IPS-18c (cell line): ENCODE measurements around the gene RCOR2.
A peak's percentile ranks its signal among the peaks of the same experiment; 100 is the strongest.

Experiments
- H3K4me3 ChIP-seq: 2 replicates; pipeline ENCODE4 v1.7.0; 2013; ENCODE audit warnings: low read depth, mild to moderate bottlenecking, low read length, moderate library complexity; ENCODE audit not compliant: insufficient read depth
- H3K9me3 ChIP-seq: one replicate; pipeline ENCODE4 v1.6.1; 2013; ENCODE audit warnings: mild to moderate bottlenecking, low read length, moderate library complexity; ENCODE audit not compliant: control insufficient read depth, insufficient read depth

The RCOR2 gene

GRCh38 chr11:63892228-63892627 is 24.7 kb downstream of the RCOR2 start:
- Histone ChIP-seq H3K9me3 (no peaks in the 10 kb centered on the region), H3K4me3 (no peak overlapping the region)

GRCh38 chr11:63890368-63890767 is 26.6 kb downstream of the RCOR2 start:
- H3K9me3 ChIP-seq = no peaks in the 10 kb centered on the region
- H3K4me3 ChIP-seq = no peak overlapping the region

GRCh38 chr11:63889344-63889743 is 27.6 kb downstream of the RCOR2 start:
- H3K9me3 ChIP-seq = no peaks in the 10 kb centered on the region
- no peak overlapping the region for H3K4me3 ChIP-seq

GRCh38 chr11:63888170-63889086 is 28.5 kb downstream of the RCOR2 start:
- peak overlapping the region; percentile 16; the same call in 1 of the 2 replicates for H3K4me3 ChIP-seq
- H3K9me3 ChIP-seq = no peaks in the 10 kb centered on the region

- Histone ChIP-seq H3K4me3 (no peak overlapping the region), H3K9me3 (no peaks in the 10 kb centered on the region)
Measured at GRCh38 chr11:63887386-63887999, 29.5 kb downstream of the RCOR2 start.

GRCh38 chr11:63884196-63884932 is 32.6 kb downstream of the RCOR2 start:
- Histone ChIP-seq H3K4me3 (no peak overlapping the region), H3K9me3 (no peaks in the 10 kb centered on the region)

GRCh38 chr11:63883791-63884190 is 33.2 kb downstream of the RCOR2 start:
- Histone ChIP-seq H3K9me3 (no peaks in the 10 kb centered on the region), H3K4me3 (no peak overlapping the region)

GRCh38 chr11:63882555-63883242 is 34.3 kb downstream of the RCOR2 start:
- H3K4me3 ChIP-seq = no peak overlapping the region
- no peaks in the 10 kb centered on the region for H3K9me3 ChIP-seq

GRCh38 chr11:63880403-63880790 is 36.6 kb downstream of the RCOR2 start:
- Histone ChIP-seq H3K4me3 (no peak overlapping the region), H3K9me3 (no peaks in the 10 kb centered on the region)

- Histone ChIP-seq H3K9me3 (no peaks in the 10 kb centered on the region), H3K4me3 (no peak overlapping the region)
Measured at GRCh38 chr11:63879598-63880402, 37.2 kb downstream of the RCOR2 start.

- H3K4me3 ChIP-seq = no peak overlapping the region
- no peaks in the 10 kb centered on the region for H3K9me3 ChIP-seq
Measured at GRCh38 chr11:63877658-63878241, 39.2 kb downstream of the RCOR2 start.

GRCh38 chr11:63876616-63877015 is 40.3 kb downstream of the RCOR2 start:
- Histone ChIP-seq H3K9me3 (no peaks in the 10 kb centered on the region), H3K4me3 (no peak overlapping the region)

GRCh38 chr11:63875506-63876065 is 41.4 kb downstream of the RCOR2 start:
- Histone ChIP-seq H3K9me3 (no peaks in the 10 kb centered on the region), H3K4me3 (no peak overlapping the region)

- Histone ChIP-seq H3K9me3 (no peaks in the 10 kb centered on the region), H3K4me3 (no peak overlapping the region)
Measured at GRCh38 chr11:63874511-63874910, 42.5 kb downstream of the RCOR2 start.

- H3K9me3 ChIP-seq = peaks cover under 1% of the 10 kb centered on the region
Measured at GRCh38 chr11:63873311-63873710, 43.7 kb downstream of the RCOR2 start.

GRCh38 chr11:63872800-63873197 is 44.2 kb downstream of the RCOR2 start:
- no peak overlapping the region for H3K4me3 ChIP-seq
- peaks cover 2% of the 10 kb centered on the region for H3K9me3 ChIP-seq

More at GRCh38 chr11:63873311-63873710, 43.7 kb downstream of the RCOR2 start:
- no peak overlapping the region for H3K4me3 ChIP-seq
